NCI-H2029 treated with DMSO at 0.1 percent for 48 hours (cell line): ENCODE results near the gene GRWD1.
A peak's percentile ranks its signal among the peaks of the same experiment; 100 is the strongest.

Source experiments
- DNase-seq: peaks from one replicate; lab custom pipeline; 2025; lab: John Stamatoyannopoulos, UW

Gene GRWD1

DNA sequence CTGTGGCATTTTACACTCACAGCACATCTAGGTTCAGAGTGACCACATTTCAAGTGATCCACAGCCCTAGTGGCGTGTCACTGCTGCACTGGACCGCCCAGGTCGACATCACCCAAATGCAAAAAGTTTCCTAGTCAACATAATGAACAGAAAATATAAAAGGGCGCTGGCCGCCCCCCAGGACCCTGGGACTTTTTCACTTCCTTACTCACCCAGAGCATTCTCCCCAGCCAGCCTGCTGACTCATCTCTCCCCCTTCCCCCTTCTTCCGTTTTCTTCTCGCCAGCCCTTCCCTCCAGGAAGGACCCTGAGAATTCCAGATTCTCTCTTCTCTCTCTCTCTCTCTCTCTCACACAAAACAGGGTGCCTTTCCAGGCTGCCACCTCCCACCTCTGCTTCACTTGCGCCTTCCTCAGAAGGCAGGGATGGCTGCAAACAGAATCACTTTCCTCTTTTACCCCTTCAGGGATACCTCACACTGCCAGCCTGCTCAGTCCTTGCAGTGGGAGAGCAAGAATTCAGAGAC lies 21.0 kb upstream of the GRWD1 start:
- DNase-seq = no peak

DNA sequence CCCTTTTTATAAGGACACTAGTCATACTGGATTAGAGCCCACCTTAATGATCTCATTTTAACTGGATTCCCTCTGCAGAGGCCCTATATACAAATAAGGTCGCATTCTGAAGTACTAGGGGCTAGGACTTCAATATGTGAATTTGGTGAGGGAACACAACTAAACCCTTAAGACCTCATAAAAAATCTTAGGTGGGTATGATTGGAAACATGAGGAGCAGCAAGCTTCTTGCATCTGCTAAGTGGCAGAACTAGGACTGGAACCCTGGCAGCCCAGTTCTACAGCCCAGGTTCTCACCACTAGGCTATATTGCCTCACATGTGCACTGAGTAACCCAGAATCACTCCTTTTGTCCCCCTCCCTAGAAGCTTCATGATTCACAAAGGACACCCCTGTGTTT lies 17.1 kb upstream of the GRWD1 start:
- DNase-seq = no peak

DNA sequence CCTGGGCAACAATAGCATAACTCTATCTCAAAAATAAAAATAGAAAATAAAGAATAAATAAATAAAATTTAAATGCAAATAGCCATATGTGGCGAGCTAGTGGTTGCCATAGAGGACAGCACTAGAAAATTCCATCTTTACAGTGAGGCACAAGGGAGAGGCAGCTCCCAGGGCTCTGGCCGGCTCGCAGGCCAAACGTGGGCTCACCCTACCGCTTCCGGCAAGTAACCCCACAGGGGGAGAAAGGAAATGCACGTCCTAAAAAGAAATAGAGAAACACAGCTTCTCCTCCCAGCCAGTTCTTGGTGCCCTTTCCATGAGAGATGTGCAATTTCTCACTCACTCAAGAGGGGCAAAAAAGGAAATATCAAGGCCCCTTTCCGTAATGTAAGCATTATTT lies 12.4 kb upstream of the GRWD1 start:
- DNase-seq = no peak

DNA sequence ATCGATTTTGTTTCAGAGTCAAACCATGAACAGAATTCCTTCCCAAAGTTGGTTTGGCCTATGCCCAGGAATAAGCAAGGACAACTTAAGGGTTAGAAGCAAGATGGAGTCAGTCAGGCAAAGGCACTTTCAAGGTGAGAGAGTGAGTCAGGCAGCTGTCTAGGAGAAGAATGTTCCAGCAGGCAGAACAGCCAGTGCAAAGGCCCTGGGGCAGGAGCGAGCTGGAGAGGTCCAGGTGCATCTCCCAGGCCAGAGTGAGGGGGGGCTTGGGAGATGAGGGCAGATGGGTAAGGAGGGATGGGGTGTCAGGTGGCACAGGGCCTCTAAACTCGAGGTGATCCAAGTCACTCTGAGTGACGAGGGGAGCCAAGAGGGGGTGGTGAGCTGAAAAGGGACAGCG lies 9.2 kb upstream of the GRWD1 start:
- DNase-seq = no peak

DNA sequence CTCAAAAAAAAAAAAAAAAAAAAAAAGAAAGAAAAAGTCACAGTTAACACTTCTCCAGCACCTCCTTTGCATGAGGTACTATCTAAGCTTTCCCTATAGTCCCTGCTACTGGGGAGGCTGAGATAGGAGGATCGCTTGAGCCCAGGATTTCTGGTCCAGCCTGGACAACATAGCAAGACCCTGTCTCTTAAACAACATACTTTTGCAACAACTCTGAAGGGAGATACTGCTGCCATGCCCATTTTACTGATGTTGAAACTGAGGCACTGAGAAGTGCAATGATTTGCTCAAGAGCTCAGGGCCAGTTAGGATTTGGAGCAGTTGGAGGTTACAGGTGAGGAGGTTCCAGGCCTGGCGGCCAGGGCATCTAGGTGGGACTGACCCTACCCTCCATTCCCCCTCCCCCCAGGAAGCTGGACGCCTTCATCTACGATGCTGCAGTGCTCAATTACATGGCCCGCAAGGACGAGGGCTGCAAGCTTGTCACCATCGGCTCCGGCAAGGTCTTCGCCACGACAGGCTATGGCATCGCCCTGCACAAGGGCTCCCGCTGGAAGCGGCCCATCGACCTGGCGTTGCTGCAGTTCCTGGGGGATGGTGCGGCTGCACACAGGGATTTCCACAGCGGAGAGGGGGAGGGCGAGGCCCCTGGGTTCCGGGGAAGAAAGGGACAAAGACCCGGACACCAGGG lies 4.3 kb upstream of the GRWD1 start:
- DNase-seq = no peak

DNA sequence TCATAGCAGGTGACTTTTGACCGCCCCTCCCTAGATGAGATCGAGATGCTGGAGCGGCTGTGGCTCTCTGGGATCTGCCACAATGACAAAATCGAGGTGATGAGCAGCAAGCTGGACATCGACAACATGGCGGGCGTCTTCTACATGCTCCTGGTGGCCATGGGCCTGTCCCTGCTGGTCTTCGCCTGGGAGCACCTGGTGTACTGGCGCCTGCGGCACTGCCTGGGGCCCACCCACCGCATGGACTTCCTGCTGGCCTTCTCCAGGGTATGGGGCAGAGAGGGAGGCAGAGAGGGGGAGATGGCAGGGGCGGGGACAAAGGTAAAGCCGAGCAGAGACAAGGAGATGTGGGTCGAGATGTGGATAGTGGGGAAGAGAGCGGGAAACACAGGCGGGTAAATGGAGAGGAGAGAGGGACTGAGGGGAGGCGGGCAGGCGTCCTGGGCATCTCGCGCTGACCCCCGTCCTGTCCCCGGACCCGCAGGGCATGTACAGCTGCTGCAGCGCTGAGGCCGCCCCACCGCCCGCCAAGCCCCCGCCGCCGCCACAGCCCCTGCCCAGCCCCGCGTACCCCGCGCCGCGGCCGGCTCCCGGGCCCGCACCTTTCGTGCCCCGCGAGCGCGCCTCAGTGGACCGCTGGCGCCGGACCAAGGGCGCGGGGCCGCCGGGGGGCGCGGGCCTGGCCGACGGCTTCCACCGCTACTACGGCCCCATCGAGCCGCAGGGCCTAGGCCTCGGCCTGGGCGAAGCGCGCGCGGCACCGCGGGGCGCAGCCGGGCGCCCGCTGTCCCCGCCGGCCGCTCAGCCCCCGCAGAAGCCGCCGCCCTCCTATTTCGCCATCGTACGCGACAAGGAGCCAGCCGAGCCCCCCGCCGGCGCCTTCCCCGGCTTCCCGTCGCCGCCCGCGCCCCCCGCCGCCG lies 3.4 kb upstream of the GRWD1 start:
- DNase-seq = no peak

DNA sequence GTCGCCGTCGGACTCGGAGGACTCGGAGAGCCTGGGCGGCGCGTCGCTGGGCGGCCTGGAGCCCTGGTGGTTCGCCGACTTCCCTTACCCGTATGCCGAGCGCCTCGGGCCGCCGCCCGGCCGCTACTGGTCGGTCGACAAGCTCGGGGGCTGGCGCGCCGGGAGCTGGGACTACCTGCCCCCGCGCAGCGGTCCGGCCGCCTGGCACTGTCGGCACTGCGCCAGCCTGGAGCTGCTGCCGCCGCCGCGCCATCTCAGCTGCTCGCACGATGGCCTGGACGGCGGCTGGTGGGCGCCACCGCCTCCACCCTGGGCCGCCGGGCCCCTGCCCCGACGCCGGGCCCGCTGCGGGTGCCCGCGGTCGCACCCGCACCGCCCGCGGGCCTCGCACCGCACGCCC lies 2.5 kb upstream of the GRWD1 start:
- DNase-seq = no peak

DNA sequence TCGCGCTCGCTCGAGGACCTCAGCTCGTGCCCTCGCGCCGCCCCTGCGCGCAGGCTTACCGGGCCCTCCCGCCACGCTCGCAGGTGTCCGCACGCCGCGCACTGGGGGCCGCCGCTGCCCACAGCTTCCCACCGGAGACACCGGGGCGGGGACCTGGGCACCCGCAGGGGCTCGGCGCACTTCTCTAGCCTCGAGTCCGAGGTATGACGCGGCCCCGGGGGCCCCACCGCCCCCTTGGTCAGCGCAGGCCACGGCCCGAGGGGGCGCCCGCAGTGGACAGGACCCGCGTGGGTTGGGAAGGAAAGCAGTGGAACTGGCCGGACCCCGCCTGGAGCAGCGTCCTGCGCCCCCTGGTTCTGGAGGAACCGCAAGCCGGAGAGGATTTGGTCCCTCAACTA lies 2.1 kb upstream of the GRWD1 start:
- no peak for DNase-seq

DNA sequence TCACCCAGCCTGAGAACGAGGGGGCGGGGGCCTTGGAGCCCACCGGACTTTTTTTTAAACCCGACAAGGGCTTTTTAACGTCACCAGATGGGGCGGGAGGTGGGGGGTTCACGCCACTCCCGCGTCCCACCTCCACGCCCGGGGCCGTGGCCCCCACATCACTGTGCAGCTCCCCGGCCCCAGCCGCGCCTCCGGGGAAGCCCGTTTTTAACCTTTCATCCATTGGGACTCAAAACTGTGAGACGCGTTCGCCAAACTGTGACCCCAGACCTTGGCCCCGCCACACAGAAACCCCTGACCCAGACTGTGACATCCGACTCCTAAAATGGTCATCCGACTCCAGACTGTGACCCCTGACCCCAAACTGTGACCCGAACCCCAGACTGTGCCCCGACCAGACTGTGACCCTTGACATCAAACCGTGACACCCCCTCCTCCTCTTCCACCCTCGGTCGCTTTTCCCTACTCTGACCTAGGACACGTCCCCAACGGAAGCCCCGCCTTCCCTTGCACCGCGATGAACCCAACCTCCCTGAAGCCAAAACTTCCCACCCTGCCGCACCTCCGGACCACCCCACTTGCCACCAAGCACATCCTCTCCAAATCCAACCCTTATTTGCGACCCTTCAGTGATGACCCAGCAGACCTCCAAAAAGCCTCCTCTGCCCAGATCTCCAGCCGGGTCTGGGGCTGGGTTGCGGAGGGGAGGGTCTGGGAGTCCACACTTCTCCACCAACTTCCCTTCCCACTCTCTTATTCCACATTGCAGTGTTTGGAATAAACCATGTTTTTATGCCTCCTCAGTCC lies 1.5 kb upstream of the GRWD1 start:
- DNase-seq = no peak

DNA sequence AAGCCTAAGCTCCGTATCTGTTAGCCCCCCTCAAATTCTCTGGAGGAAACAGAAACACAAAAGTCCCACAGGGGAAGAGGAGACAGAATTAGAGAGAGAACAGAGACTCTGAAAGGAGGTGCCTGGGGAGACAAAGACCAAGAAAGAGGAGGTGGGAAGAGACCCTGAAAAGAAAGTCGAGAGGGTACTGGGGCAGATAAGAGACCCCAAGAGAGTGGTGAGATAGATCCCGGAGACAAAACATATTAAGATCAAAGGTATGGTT lies 915 bp upstream of the GRWD1 start:
- DNase-seq = peak; percentile 65

DNA sequence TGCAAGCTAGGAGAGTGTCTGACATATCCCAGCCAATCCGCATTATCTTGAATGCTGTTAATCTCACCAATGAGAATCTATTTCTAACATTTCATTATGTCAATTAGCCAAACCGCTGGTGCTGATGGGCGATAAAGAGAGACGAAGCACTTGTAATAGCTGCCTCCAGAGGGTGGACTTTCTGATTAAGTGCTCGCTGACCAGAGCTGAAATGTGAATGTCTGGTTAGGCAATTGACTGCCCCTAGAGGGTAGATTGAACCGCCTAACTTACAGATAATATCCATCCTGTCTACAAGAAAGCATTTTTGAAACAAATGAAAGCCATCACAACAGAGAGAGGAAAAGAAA lies 552 bp upstream of the GRWD1 start:
- DNase-seq = peak; percentile 90

DNA sequence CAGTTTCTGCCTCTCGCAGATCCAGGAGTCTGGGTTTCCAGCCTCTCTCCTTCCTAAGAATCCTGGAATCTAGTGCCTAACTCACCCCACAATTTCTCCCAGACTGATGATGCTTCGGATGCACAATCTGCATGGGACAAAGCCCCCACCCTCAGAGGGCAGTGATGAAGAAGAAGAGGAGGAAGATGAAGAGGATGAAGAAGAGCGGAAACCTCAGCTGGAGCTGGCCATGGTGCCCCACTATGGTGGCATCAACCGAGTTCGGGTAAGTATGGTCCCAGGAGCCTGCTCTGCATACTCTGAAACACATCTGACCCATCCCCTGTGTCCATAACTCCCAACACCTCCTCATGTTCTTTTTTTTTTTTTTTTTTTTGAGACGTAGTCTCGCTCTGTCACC lies 796 bp downstream of the GRWD1 start:
- no peak for DNase-seq

DNA sequence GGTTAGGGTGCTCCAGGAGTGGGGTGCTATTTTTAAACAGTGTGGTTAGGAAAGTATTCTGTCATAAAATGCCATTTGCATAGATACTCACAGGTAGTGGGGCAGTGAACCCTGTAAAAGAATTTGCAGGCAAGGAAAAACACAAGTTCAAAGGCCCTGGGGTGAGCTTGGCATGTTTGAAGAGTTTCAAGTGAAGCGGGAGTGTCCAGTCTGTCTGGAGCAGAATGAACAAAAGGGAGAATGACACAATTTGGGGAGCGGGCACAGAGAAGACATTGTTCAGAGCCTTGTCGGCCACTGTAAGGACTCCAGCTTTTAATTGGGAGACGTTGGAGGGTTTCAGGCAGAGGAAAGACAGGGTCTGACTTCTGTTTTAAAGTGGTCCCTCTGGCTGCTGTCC lies 2.8 kb downstream of the GRWD1 start:
- DNase-seq = no peak

DNA sequence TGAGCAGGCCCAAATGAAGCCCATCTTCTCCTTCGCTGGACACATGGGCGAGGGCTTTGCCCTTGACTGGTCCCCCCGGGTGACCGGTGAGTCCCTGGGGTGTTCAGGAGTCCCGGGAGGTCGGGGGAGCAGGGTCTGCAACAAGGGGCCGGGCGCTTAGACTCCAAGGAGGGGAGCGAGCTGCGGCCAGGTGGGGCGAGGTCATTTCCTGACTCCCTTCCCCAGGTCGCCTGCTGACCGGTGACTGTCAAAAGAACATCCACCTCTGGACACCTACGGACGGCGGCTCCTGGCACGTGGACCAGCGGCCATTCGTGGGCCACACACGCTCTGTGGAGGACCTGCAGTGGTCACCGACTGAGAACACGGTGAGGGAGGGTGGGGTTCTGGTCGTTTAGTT lies 4.7 kb downstream of the GRWD1 start:
- no peak for DNase-seq

DNA sequence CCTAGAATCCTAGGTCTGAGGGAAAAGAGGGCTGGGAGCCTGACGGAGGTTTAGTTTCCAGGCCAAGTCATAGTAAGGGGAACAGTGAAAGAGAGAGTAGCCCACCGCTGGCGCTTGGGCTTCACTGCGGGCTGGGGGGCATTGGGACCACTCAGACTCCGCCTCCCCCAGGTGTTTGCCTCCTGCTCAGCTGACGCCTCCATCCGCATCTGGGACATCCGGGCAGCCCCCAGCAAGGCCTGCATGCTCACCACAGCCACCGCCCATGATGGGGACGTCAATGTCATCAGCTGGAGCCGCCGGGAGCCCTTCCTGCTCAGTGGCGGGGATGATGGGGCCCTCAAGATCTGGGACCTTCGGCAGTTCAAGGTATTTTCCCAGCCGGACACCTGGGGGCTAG lies 5.1 kb downstream of the GRWD1 start:
- DNase-seq = no peak

DNA sequence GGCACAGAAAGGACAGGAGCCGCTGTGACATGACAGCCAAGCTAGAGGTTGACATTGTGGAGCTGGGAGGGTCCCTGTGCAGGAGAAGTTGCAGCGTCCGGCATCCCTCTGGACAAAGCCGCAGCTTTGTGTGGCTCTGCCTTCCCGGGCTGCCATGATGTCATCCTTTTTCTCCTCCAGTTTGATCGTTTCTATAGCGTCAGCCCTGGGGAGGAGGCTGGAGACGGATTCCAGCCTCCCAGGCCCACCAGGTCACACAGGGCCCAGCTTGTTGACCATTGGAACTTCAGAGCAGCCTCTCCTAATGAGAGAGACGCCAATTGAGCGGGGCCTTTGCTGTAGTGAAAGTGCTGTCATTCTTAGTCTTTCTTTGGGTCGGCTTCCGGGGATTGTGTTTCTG lies 5.8 kb downstream of the GRWD1 start:
- DNase-seq = no peak

DNA sequence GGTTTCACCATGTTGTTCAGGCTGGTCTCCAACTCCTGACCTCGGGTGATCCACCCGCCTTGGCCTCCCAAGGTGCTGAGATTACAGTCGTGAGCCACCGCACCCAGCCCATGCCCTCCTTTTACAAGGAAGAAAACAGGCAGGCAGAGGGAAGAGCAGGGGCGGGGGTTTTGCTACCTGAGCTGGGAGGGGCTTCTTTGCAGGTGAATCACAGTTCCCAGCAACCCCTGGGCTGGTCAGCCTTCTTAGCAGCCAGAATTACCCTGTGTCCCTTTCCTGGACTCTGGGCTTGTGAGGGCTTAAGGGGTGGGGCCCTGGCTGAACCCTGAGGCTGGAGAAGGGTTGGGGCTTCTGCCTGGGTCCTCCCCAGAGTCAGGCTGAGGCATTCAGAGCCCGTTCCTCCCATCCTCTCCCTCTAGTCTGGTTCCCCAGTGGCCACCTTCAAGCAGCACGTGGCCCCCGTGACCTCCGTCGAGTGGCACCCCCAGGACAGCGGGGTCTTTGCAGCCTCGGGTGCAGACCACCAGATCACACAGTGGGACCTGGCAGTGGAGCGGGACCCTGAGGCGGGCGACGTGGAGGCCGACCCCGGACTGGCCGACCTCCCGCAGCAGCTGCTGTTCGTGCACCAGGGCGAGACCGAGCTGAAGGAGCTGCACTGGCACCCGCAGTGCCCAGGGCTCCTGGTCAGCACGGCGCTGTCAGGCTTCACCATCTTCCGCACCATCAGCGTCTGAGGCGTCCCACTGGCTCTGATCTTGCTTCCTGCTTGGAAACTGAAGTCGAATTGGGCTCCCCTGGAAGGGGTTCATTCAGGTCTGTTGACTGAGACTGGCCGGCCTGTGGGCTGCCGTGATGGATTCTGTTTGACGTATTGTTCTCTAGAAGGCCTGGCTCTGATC lies 6.8 kb downstream of the GRWD1 start:
- DNase-seq = no peak

DNA sequence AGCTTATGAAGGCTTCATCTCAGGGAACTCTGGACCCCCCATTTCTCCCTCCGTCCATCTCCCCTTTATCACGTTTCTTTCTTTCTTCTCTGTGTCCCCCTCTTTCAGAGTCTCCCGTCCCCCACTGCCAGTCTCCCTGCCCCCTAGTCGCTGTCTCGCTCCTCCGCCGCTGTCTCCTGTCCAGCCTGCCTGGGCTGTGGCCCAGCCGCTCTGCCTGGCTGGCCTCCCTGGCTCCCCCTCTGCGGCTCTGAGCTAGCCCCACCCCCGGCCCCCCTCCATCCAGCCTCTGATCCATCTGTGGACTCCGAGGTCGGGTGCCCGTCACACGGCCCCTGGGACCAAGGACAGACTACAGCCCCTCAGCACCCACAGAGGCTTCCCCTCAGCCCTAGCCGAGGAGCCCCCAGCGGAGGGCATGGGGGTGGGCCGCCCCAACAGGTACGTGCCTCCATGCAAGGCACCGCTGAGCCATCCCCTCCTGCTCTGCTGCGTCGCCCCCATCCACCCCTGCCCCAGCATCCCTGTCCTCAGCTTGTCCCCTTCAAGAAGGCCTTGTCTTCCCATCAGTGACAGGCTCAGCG lies 8.5 kb downstream of the GRWD1 start:
- DNase-seq = no peak

DNA sequence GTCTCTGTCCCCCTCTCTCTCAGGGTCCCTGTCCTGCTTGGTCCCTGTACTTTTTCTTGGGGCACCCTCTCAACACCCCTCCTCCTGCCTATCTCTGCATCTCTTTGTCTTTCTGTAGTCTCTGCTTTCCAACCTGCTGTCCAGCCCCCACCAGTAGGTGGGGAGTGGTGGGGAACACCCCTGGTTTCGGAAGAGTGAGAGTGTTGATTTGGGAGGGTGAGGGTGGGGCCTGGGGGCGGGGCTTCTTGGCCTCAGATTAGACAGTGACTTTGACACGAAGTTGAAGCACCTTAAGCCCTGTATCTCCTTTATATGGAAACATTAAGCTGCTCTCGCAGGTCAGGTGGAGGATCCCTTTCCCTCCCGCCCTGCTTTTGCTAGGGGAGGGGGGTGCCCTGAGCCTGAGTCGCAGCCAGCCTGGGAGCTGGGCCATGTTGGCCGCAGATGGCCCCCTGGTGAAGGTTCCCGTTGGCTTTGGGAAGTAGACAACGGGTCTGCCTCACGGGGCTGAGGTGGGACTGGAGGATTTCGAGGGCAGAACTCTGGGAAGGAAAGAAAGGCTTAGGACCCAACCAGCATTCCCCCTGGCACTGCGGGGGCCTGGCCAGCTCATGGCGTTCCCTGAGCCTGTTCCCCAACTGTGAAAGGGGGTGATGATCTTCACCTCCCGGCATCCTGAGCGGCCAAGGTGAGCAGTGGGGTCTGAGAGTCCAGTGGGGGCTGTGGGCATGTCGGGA lies 9.6 kb downstream of the GRWD1 start, which contains the start of gene KCNJ14:
Gene KCNJ14 (plus strand): TSS at position 404 of the 737 bp plus-strand sequence. CDS start 6,151 bp downstream, outside the sequence.
- DNase-seq = no peak

DNA sequence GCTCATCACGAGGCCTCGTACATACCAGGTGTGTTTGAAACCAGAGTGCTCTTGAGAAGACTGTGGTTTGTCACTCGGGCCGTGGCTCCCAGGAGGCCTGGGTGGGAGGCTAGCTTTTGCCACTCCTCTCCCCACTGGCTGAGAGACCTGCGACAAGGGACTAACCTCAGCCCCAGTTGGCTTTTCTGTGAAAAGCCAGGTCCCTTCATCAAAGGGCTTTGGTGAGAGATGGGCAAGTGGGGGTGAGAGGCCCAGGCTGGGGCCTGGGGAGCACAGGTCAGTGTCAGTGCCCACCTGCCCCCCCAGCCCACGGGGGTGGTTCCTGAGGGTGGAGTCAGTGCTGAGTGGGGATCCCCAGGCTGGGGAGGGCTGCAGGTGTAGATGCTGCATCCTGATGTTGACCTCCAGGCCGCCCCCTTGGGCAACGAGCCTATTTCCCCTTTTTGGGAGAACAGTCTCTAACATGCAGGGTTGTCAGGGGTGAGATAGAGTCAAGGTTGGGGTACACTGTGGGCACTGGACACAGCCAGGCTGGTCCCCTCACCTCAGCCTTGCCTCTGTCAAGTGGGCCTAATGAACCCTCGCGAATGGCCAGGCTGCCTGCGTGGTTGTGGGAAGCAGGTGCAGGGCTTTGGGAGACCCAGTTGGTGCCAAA lies 10.3 kb downstream of the GRWD1 start:
- no peak for DNase-seq
